ENCODE measurements around the gene TNPO2. TPM values are rescaled to one million over a fixed set of nuclear protein-coding genes. Genes with fewer than 3 reads are reported as not detected.
"Not testable (repeated sequence)": the region's sequence is repeated elsewhere in the genome, so short reads cannot be mapped to it uniquely, and the experiment has no call there.

The TNPO2 gene
- total RNA-seq, 1 donor from 2014 or later = 76.3 TPM

DNA sequence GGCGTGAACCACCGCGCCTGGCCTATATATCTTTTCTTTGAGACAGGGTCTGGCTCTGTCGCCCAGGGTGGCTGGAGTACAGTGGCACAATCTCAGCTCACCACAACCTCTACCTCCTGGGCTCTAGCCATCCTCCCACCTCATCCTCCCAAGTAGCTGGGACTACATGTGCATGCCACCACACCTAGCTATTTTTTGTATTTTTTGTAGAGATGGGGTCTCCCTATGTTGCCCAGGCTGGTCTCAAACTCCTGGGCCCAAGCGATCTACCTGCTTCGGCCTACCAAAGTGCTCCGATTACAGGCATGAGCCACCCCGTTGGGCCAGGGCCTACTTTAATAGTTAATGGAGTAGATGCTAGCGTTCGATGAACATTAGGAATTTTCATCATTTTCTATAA lies 3.4 kb downstream of the TNPO2 start:
- peak overlapping the region; percentile 92 for H3K4me3 ChIP-seq (ENCODE audit: insufficient read depth, low read depth, low read length)
- H3K4me2 ChIP-seq (ENCODE audit: low read length) = peak overlapping the region; percentile 95
- Mint-ChIP-seq H3K9me3 (ENCODE audit: unreplicated experiment) (no peaks in the 10 kb centered on the region), H3K4me1 (ENCODE audit: low read depth, unreplicated experiment) (peaks cover 15% of the 10 kb centered on the region), H3K27me3 (ENCODE audit: low read depth, unreplicated experiment) (no peaks in the 10 kb centered on the region), H3K36me3 (ENCODE audit: low read depth, unreplicated experiment) (peaks cover 18% of the 10 kb centered on the region), H3K27ac (ENCODE audit: unreplicated experiment) (peak overlapping the region; percentile 68), H3K4me3 (ENCODE audit: unreplicated experiment) (peak overlapping the region; percentile 80)
- H2AFZ ChIP-seq (ENCODE audit: low read depth, low read length) = no peak overlapping the region
- peaks cover 58% of the 10 kb centered on the region for H4K20me1 ChIP-seq (ENCODE audit: insufficient read depth, low read length)
- FAIRE-seq (no peak), DNase-seq (ENCODE audit: low read depth) (no peak)
- peak overlapping the region; percentile 17 for H3K27ac ChIP-seq (ENCODE audit: low read depth, low read length)
- H3K27me3 ChIP-seq (ENCODE audit: insufficient read depth, low read length) = no peaks in the 10 kb centered on the region
- H3K9me3 ChIP-seq (ENCODE audit: insufficient read depth, low read depth, low read length) = no peaks in the 10 kb centered on the region
- peaks cover 86% of the 10 kb centered on the region for H3K79me2 ChIP-seq (ENCODE audit: insufficient read depth, low read length)
- TF ChIP-seq, protein P1, sequence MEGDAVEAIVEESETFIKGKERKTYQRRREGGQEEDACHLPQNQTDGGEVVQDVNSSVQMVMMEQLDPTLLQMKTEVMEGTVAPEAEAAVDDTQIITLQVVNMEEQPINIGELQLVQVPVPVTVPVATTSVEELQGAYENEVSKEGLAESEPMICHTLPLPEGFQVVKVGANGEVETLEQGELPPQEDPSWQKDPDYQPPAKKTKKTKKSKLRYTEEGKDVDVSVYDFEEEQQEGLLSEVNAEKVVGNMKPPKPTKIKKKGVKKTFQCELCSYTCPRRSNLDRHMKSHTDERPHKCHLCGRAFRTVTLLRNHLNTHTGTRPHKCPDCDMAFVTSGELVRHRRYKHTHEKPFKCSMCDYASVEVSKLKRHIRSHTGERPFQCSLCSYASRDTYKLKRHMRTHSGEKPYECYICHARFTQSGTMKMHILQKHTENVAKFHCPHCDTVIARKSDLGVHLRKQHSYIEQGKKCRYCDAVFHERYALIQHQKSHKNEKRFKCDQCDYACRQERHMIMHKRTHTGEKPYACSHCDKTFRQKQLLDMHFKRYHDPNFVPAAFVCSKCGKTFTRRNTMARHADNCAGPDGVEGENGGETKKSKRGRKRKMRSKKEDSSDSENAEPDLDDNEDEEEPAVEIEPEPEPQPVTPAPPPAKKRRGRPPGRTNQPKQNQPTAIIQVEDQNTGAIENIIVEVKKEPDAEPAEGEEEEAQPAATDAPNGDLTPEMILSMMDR (IDR thresholded peaks at IDR 0.05; ENCODE audit: insufficient read depth, low read depth, low read length) = no peak
- TF ChIP-seq EZH2 (IDR thresholded peaks at IDR 0.05; ENCODE audit: insufficient read depth, low read length) = no peak
- peaks cover 17% of the 10 kb centered on the region for H3K36me3 ChIP-seq (ENCODE audit: insufficient read depth, low read length)
- H3K4me1 ChIP-seq (ENCODE audit: insufficient read depth, low read length) = peaks cover 17% of the 10 kb centered on the region
- H3K9ac ChIP-seq (ENCODE audit: low read length) = peak overlapping the region; percentile 89

DNA sequence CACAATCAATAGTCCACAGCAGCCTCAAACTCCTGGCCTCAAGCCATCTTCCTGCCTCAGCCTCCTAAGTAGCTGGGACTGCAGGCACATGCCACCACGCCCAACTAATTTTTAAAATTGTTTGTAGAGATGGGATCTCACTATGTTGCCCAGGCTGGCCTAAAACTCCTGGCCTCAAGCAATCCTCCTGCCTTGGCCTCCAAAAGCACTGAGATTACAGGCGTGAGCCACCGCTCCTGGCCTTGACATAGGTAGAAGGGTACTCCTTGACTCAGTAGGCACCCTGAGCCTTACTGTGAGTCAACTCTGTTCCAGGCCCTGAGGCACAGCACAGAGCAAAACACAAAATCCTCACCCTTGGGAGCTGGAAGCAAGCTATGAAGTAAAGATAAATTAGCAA lies 7.8 kb downstream of the TNPO2 start:
- H3K4me1 ChIP-seq (ENCODE audit: insufficient read depth, low read length) = peaks cover 13% of the 10 kb centered on the region
- H3K27ac ChIP-seq (ENCODE audit: low read depth, low read length) = no peak overlapping the region
- H2AFZ ChIP-seq (ENCODE audit: low read depth, low read length) = no peak overlapping the region
- H3K36me3 Mint-ChIP-seq (ENCODE audit: low read depth, unreplicated experiment) = peaks cover 18% of the 10 kb centered on the region
- FAIRE-seq = no peak
- H3K4me1 Mint-ChIP-seq (ENCODE audit: low read depth, unreplicated experiment) = peaks cover 6% of the 10 kb centered on the region
- H3K9ac ChIP-seq (ENCODE audit: low read length) = no peak overlapping the region
- H3K9me3 Mint-ChIP-seq (ENCODE audit: unreplicated experiment) = no peaks in the 10 kb centered on the region
- no peak for DNase-seq (ENCODE audit: low read depth)
- TF ChIP-seq EZH2 (IDR thresholded peaks at IDR 0.05; ENCODE audit: insufficient read depth, low read length) = no peak
- TF ChIP-seq, protein P1 (IDR thresholded peaks at IDR 0.05; ENCODE audit: insufficient read depth, low read depth, low read length) = no peak
- H3K79me2 ChIP-seq (ENCODE audit: insufficient read depth, low read length) = peaks cover 75% of the 10 kb centered on the region
- peaks cover 71% of the 10 kb centered on the region for H4K20me1 ChIP-seq (ENCODE audit: insufficient read depth, low read length)
- H3K4me3 ChIP-seq (ENCODE audit: insufficient read depth, low read depth, low read length) = no peak overlapping the region
- H3K4me2 ChIP-seq (ENCODE audit: low read length) = no peak overlapping the region
- H3K27me3 Mint-ChIP-seq (ENCODE audit: low read depth, unreplicated experiment) = no peaks in the 10 kb centered on the region
- no peak overlapping the region for H3K27ac Mint-ChIP-seq (ENCODE audit: unreplicated experiment)
- H3K36me3 ChIP-seq (ENCODE audit: insufficient read depth, low read length) = peaks cover 33% of the 10 kb centered on the region
- H3K4me3 Mint-ChIP-seq (ENCODE audit: unreplicated experiment) = no peak overlapping the region
- no peaks in the 10 kb centered on the region for H3K9me3 ChIP-seq (ENCODE audit: insufficient read depth, low read depth, low read length)
- no peaks in the 10 kb centered on the region for H3K27me3 ChIP-seq (ENCODE audit: insufficient read depth, low read length)

DNA sequence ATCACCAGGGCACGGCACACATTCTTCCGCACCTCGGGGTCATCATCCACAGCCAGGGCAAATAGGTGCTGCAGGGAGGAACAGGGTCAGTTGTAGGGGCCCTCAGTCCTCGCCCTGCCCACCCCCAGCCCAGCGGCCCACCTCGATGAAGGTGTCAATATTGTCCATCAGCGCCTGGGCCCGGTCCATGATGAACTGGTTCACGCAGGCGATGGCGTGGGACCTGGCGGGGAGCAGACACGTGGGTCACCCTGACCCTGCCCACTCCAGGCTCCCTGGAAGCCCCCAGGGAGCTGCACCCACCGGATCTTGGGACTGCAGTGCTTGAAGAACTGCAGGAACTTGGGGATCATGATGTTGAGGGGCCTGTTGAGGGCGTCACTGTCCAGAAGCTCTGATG lies 8.6 kb downstream of the TNPO2 start:
- Mint-ChIP-seq H3K36me3 (ENCODE audit: low read depth, unreplicated experiment) (peaks cover 18% of the 10 kb centered on the region), H3K27me3 (ENCODE audit: low read depth, unreplicated experiment) (no peaks in the 10 kb centered on the region)
- TF ChIP-seq, protein P1 (IDR thresholded peaks at IDR 0.05; ENCODE audit: insufficient read depth, low read depth, low read length) = no peak
- TF ChIP-seq EZH2 (IDR thresholded peaks at IDR 0.05; ENCODE audit: insufficient read depth, low read length) = no peak

DNA sequence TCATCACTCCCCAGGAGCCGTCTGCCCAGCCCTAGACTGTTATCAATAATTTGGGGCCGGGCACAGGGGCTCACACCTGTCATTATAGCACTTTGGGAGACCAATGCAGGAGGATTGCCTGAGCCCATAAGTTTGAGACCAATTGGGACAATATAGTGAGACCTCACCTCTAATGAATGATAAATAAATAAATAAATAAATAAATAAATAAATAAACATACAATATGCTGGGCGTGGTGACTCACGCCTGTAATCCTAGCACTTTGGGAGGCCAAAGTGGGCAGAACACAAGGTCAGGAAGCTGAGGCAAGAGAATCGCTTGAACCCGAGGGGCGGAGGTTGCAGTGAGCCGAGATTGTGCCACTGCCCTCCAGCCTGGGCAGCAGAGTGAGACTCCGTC lies 10.4 kb downstream of the TNPO2 start:
- not testable (repeated sequence) for H3K9me3 Mint-ChIP-seq (ENCODE audit: unreplicated experiment); H3K27me3 Mint-ChIP-seq (ENCODE audit: low read depth, unreplicated experiment); H3K9me3 ChIP-seq (ENCODE audit: insufficient read depth, low read depth, low read length); H3K27ac ChIP-seq (ENCODE audit: low read depth, low read length); H3K36me3 Mint-ChIP-seq (ENCODE audit: low read depth, unreplicated experiment); DNase-seq (ENCODE audit: low read depth); H2AFZ ChIP-seq (ENCODE audit: low read depth, low read length); H3K4me3 ChIP-seq (ENCODE audit: insufficient read depth, low read depth, low read length); H3K27me3 ChIP-seq (ENCODE audit: insufficient read depth, low read length); H3K9ac ChIP-seq (ENCODE audit: low read length); H3K4me3 Mint-ChIP-seq (ENCODE audit: unreplicated experiment); H3K4me2 ChIP-seq (ENCODE audit: low read length); FAIRE-seq; H3K27ac Mint-ChIP-seq (ENCODE audit: unreplicated experiment); H3K4me1 ChIP-seq (ENCODE audit: insufficient read depth, low read length); H3K4me1 Mint-ChIP-seq (ENCODE audit: low read depth, unreplicated experiment)
- H3K79me2 ChIP-seq (ENCODE audit: insufficient read depth, low read length) = peaks cover 54% of the 10 kb centered on the region
- H4K20me1 ChIP-seq (ENCODE audit: insufficient read depth, low read length) = peaks cover 57% of the 10 kb centered on the region
- peaks cover 37% of the 10 kb centered on the region for H3K36me3 ChIP-seq (ENCODE audit: insufficient read depth, low read length)

More for the DNA sequence above, 8.6 kb downstream of the TNPO2 start:
- peaks cover 7% of the 10 kb centered on the region for H3K4me1 ChIP-seq (ENCODE audit: insufficient read depth, low read length)
- FAIRE-seq = no peak
- no peak overlapping the region for H3K4me3 Mint-ChIP-seq (ENCODE audit: unreplicated experiment)
- DNase-seq (ENCODE audit: low read depth) = no peak
- H4K20me1 ChIP-seq (ENCODE audit: insufficient read depth, low read length) = peaks cover 68% of the 10 kb centered on the region
- H3K9me3 ChIP-seq (ENCODE audit: insufficient read depth, low read depth, low read length) = no peaks in the 10 kb centered on the region
- H3K36me3 ChIP-seq (ENCODE audit: insufficient read depth, low read length) = peaks cover 34% of the 10 kb centered on the region
- H3K9me3 Mint-ChIP-seq (ENCODE audit: unreplicated experiment) = no peaks in the 10 kb centered on the region
- no peak overlapping the region for H2AFZ ChIP-seq (ENCODE audit: low read depth, low read length)
- no peak overlapping the region for H3K27ac ChIP-seq (ENCODE audit: low read depth, low read length)
- no peak overlapping the region for H3K9ac ChIP-seq (ENCODE audit: low read length)
- H3K27ac Mint-ChIP-seq (ENCODE audit: unreplicated experiment) = no peak overlapping the region
- H3K4me3 ChIP-seq (ENCODE audit: insufficient read depth, low read depth, low read length) = no peak overlapping the region
- H3K4me2 ChIP-seq (ENCODE audit: low read length) = no peak overlapping the region
- peaks cover 69% of the 10 kb centered on the region for H3K79me2 ChIP-seq (ENCODE audit: insufficient read depth, low read length)
- peaks cover 2% of the 10 kb centered on the region for H3K4me1 Mint-ChIP-seq (ENCODE audit: low read depth, unreplicated experiment)
- no peaks in the 10 kb centered on the region for H3K27me3 ChIP-seq (ENCODE audit: insufficient read depth, low read length)

Data from astrocyte (in vitro differentiated cells and primary cell).